Measurements from ENCODE around the gene ZFYVE9. TPM values are rescaled to one million over a fixed set of nuclear protein-coding genes. Genes with fewer than 3 reads are reported as not detected.

ZFYVE9 gene
- total RNA-seq, 1 experiment from 2014 or later: 19.6 TPM

DNA sequence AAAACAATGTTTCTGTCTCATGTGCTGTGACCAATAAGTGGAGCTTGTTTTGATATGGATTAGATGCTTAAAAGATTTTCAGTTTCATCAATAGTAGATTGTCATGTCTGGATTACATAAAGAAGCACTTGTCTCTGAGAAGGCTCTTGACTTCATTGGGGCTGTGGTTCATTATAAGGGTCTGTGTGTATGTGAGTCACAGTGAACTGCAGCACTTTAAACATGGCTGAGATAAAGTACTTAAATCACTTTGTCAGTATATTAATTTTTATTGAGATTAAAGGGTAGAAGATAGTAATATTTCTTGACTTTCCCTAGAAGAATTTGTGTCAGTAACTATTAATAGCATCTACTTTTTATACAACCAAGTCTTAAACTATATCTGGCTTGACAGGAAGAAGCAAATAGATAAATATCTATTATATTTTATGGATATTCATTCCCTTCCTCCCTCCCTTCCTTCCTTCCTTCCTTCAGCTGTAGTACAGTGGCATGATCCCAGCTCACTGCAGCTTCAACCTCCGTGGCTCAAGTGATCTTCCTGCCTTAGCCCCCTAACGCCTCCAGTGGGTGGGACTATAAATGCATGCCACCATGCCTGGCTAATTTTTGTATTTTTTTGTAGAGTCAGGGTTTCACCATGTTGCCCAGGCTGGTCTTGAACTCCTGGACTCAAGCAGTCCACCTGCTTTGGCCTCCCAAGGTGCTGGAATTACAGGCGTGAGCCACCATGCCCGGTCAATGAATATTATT is 48.8 kb downstream of the ZFYVE9 start:
- TF ChIP-seq FOXP1 (CRISPR knock-in tag; IDR thresholded peaks at IDR 0.05; ENCODE audit: borderline replicate concordance) (no peak), MYBL2 (CRISPR knock-in tag; IDR thresholded peaks at IDR 0.05) (no peak)
- CTCF ChIA-PET: no interaction called here

DNA sequence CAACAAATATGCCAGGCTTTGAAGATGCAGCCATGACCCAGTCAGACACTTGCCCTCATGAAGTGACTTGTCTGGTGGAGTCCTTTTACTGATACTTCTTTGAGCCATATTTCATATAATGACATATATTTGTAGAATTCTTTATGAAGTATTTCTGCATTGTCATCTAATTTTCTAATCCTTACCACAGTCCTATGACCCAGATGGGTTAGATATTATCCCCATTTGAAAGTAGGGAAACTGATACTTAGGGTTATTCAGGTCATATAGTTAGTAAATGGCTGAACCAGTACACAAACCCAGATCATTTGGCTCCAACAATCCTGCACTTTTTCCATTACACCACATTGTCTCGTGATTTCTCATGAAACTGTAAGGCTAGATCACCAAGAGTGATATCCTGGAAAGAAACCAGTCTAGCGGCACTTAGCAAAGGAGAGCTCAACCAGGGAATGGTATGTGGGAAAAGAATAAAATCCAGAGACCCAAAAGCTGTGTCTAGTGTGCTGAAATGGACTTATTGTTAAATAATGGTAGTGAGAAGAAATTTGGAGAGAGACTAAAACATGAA is 49.6 kb downstream of the ZFYVE9 start:
- Mint-ChIP-seq H3K27me3 (ENCODE audit: low read depth) (no peaks in the 10 kb centered on the region), H3K36me3 (no peaks in the 10 kb centered on the region), H3K9me3 (peaks cover 5% of the 10 kb centered on the region; the same call in 1 of the 2 replicates), H3K4me3 (no peak overlapping the region), H3K4me1 (0 out of 2 replicates have a peak, but pooled peaks cover 3% of the 10 kb centered on the region), H3K27ac (no peak overlapping the region)
- no peak for TF ChIP-seq HMGA2 (CRISPR knock-in tag; IDR thresholded peaks at IDR 0.05)
- no peak for TF ChIP-seq ZNF219 (CRISPR knock-in tag; IDR thresholded peaks at IDR 0.05; ENCODE audit: borderline replicate concordance)
- DNase-seq (ENCODE audit: low spot score) (no peak), ATAC-seq (no peak)
- CTCF ChIA-PET: no interaction called here
- POLR2A ChIA-PET: no interaction called here

More for the DNA sequence above, 48.8 kb downstream of the ZFYVE9 start:
- no peak overlapping the region for H3K27ac Mint-ChIP-seq
- no peaks in the 10 kb centered on the region for H3K36me3 Mint-ChIP-seq
- no peaks in the 10 kb centered on the region for H3K27me3 Mint-ChIP-seq (ENCODE audit: low read depth)
- DNase-seq (ENCODE audit: low spot score): no peak
- 0 out of 2 replicates have a peak, but pooled peaks cover 3% of the 10 kb centered on the region for H3K4me1 Mint-ChIP-seq
- POLR2A ChIA-PET: no interaction called here
- peaks cover 6% of the 10 kb centered on the region; the same call in 1 of the 2 replicates for H3K9me3 Mint-ChIP-seq
- no peak overlapping the region for H3K4me3 Mint-ChIP-seq
- ATAC-seq: peak; percentile 82

DNA sequence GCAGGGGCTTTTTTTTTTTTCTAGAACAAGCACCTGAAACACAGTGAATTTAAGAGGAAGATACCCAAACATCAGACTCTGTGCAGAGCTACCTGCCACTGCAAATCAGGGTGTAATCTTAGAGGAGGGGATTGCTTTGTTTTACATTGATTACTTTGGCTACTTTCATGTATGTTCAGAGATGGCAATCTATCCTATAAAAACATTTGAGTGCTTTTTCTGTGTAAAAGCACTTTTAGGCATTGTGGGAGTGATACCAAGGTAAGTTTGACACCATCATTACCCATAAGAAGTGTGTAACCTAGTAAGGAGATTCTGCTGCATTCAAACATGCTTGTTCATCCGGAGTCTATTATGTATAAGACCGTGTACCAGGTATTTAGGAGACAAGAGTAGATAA is 50.1 kb downstream of the ZFYVE9 start:
- TF ChIP-seq, protein P1, sequence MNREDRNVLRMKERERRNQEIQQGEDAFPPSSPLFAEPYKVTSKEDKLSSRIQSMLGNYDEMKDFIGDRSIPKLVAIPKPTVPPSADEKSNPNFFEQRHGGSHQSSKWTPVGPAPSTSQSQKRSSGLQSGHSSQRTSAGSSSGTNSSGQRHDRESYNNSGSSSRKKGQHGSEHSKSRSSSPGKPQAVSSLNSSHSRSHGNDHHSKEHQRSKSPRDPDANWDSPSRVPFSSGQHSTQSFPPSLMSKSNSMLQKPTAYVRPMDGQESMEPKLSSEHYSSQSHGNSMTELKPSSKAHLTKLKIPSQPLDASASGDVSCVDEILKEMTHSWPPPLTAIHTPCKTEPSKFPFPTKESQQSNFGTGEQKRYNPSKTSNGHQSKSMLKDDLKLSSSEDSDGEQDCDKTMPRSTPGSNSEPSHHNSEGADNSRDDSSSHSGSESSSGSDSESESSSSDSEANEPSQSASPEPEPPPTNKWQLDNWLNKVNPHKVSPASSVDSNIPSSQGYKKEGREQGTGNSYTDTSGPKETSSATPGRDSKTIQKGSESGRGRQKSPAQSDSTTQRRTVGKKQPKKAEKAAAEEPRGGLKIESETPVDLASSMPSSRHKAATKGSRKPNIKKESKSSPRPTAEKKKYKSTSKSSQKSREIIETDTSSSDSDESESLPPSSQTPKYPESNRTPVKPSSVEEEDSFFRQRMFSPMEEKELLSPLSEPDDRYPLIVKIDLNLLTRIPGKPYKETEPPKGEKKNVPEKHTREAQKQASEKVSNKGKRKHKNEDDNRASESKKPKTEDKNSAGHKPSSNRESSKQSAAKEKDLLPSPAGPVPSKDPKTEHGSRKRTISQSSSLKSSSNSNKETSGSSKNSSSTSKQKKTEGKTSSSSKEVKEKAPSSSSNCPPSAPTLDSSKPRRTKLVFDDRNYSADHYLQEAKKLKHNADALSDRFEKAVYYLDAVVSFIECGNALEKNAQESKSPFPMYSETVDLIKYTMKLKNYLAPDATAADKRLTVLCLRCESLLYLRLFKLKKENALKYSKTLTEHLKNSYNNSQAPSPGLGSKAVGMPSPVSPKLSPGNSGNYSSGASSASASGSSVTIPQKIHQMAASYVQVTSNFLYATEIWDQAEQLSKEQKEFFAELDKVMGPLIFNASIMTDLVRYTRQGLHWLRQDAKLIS (CRISPR knock-in tag; IDR thresholded peaks at IDR 0.05; ENCODE audit: borderline replicate concordance): no peak
- TF ChIP-seq, protein P2, sequence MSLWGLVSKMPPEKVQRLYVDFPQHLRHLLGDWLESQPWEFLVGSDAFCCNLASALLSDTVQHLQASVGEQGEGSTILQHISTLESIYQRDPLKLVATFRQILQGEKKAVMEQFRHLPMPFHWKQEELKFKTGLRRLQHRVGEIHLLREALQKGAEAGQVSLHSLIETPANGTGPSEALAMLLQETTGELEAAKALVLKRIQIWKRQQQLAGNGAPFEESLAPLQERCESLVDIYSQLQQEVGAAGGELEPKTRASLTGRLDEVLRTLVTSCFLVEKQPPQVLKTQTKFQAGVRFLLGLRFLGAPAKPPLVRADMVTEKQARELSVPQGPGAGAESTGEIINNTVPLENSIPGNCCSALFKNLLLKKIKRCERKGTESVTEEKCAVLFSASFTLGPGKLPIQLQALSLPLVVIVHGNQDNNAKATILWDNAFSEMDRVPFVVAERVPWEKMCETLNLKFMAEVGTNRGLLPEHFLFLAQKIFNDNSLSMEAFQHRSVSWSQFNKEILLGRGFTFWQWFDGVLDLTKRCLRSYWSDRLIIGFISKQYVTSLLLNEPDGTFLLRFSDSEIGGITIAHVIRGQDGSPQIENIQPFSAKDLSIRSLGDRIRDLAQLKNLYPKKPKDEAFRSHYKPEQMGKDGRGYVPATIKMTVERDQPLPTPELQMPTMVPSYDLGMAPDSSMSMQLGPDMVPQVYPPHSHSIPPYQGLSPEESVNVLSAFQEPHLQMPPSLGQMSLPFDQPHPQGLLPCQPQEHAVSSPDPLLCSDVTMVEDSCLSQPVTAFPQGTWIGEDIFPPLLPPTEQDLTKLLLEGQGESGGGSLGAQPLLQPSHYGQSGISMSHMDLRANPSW (CRISPR knock-in tag; conservative IDR thresholded peaks at IDR 0.05; ENCODE audit: low read depth): no peak
- TF ChIP-seq TEAD1 (CRISPR knock-in tag; IDR thresholded peaks at IDR 0.05) (no peak), ETV6 (CRISPR knock-in tag; IDR thresholded peaks at IDR 0.05) (no peak), CREB1 (CRISPR knock-in tag; IDR thresholded peaks at IDR 0.05) (no peak), EMX1 (CRISPR knock-in tag; IDR thresholded peaks at IDR 0.05) (no peak), NFYB (CRISPR knock-in tag; conservative IDR thresholded peaks at IDR 0.05; ENCODE audit: low read depth) (no peak), ZNF219 (CRISPR knock-in tag; IDR thresholded peaks at IDR 0.05; ENCODE audit: borderline replicate concordance) (no peak)
- TF ChIP-seq, protein P3, sequence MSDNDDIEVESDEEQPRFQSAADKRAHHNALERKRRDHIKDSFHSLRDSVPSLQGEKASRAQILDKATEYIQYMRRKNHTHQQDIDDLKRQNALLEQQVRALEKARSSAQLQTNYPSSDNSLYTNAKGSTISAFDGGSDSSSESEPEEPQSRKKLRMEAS (CRISPR knock-in tag; IDR thresholded peaks at IDR 0.05): no peak
- TF ChIP-seq, protein P4, sequence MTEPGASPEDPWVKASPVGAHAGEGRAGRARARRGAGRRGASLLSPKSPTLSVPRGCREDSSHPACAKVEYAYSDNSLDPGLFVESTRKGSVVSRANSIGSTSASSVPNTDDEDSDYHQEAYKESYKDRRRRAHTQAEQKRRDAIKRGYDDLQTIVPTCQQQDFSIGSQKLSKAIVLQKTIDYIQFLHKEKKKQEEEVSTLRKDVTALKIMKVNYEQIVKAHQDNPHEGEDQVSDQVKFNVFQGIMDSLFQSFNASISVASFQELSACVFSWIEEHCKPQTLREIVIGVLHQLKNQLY (CRISPR knock-in tag; IDR thresholded peaks at IDR 0.05): no peak
- Mint-ChIP-seq H3K27me3 (ENCODE audit: low read depth) (no peaks in the 10 kb centered on the region), H3K36me3 (no peaks in the 10 kb centered on the region), H3K4me1 (0 out of 2 replicates have a peak, but pooled peaks cover 3% of the 10 kb centered on the region), H3K4me3 (no peak overlapping the region), H3K27ac (no peak overlapping the region), H3K9me3 (no peaks in the 10 kb centered on the region)
- DNase-seq (ENCODE audit: low spot score) (no peak), ATAC-seq (no peak)
- CTCF ChIA-PET: no interaction called here
- POLR2A ChIA-PET: no interaction called here

All from WTC11 (cell line).